Stimulated activated CD4-positive, alpha-beta T cell treated with anti-CD3 and anti-CD28 coated beads, Interleukin-12 subunit alpha, Interleukin-12 subunit beta, amount 100 ng/mL, for 48 hours (primary cell): ENCODE results near the gene SALL1.

Experiments
- DNase-seq, 3 donors: peaks; one replicate each; pipeline ENCODE4 v3.0.0-alpha.2; 2020; ENCODE audit warnings: low read depth in 2 of 3, low spot score in 1 of 3

SALL1 gene

DNA sequence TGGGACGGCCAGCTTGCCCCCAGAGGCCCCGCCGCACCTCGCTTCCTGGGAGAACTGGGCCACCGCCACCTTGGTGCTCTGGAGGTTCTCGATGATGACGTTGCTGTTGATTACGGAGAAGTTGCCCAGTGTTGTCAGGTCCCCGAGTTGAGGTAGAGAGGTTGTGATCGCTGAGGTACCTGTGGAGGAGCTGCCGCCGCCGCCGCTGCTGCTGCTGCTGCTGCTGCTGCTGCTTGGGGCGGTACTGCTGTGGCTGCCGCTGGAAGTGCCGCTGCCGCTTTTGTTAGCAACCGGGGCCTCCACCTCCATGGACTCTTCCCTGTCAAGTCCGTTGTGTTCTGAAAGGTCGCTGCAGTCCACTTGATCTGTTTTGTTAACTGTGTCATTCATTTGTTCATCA is 9.5 kb downstream of the SALL1 start:
- DNase-seq: no peak

DNA sequence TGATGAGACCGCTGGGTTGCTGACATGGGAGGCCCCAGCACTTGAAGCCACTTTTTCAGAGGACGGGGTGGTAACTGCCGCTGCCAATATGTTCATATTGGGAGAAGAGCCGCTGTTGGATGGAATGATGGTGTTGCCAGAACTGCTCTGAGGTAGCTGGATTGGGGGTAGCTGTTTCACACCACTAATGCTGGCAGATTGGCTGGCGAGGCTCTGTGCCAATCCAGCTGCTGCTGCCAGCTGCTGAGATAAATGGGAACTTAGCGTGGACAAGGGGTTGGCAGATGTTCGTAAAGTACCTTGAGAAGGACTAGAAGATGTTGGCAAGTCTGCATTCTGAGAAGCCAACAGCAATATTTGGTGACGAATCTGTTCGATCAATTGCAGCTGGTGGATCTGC is 10.0 kb downstream of the SALL1 start:
- DNase-seq: no peak

DNA sequence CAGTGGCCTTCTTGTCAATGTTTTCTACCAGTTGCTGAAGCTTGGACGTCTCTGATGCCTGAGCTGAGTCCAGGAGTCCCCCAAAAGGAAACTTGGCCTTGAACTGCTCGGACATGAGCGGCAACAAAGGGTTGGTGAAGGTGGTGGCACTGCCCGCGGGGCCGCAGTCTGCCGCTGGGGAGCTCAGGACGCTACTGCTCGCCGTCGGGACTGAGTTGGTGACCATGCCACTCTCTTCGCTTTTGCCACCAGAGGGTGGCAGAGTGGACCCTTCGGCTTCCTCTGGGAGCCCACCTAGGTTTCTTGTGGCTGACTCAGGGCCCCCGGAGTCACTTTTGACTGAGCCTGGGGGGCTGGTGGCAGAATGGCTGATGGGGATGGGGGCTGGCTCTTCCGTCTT is 11.0 kb downstream of the SALL1 start:
- no peak for DNase-seq

DNA sequence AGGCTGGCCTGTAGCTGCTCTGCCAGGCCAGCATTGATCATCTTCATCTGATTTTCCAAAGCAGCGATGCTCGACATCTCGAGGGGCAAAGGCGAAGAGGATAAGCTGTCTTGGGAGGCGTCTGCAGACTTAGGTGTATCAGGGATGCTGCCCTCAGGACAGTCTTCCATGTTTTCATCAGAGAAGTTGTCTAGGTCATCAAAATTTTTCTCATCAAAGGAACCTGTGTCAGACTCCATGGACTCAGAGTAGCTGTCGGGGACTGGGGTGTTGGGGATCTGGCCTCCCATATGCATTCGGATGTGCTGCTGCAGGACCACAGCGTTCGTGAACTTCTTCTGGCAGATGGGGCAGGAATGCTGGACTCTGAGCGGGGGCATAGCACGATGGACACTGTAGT is 11.5 kb downstream of the SALL1 start:
- no peak for DNase-seq

DNA sequence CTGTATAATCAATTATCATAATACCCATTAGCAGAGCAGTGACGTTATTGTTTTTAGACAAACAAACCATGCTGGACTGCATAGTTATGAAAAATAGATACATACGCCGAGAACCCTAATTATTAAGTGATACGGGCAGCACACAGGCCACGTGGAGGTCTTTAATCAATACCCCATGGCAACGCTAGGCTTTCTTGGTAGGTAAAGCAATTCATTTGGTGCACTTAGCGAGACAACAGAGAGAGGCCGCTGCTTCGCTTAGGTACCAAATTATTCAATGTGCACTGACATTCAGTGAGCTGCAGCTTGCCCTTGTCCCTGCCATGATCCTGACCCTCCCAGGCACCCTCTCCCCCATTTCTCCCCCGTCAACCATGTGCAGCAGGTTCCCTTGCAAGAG is 12.9 kb downstream of the SALL1 start:
- DNase-seq: no peak

DNA sequence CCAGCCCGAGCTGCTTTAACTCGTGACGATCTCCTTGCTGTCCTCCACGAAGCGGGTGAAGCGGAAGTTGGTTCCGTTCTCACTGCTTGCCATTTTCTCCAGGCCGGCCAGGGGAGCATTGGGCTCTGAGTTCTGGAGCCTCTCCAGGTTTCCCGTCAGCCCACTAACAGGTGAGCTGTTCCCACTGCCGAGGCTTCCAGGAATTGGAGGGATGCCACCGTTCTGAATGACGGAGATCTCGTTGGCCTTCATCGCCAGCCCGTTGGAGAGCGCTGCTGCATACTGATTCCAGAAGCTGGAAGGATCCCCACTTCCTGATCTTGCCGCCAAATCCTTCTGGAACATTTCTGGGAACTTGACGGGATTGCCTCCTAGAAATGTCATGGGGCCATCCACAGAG is 14.0 kb downstream of the SALL1 start:
- DNase-seq: no peak

DNA sequence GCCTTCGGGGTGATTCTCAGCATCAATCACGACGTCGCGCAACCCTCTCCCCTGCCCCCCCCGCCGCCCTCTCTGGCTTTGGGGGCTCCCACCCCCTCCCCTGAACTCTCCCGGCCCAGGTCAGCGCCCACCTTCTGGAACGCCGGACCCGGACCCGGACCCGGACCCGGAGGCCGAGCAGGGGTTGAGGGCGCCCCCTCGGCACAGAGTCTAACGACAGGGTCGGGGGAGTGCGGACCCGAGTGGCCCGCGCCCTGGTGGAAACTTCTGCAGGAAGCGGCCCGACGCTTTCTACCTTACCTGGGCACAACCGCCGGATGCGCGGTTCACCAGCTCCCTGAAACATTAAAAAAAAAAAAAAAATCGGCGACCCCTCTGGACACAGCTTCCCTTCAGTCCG is 16.2 kb downstream of the SALL1 start:
- DNase-seq: no peak

DNA sequence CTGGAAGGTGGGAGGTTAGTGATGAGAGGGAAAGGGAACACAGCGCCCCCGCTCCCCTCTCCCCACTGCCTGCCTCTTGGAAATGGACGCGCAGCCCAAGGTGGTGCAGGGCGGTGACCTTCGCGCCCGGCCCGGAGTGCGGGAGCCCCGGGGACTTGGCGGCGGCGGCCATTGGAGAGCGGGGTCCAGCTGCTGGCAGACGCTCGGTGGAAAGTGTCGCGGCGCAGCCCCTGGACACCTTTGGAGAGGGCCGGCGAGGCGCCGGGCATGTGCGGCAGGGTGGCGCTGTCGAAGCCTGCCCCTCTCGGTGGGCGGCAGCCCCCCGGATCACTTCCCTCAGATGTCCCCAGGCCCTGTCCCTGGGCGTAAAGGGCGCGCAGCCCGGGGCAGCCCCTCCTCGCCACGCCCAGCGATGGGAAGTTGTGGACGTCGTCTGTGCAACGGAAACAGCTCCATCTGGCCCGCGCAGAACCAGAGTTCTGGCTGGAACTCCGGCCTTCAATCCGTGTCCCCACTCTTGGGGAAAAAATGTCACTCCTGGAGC is 16.7 kb downstream of the SALL1 start:
- no peak for DNase-seq

DNA sequence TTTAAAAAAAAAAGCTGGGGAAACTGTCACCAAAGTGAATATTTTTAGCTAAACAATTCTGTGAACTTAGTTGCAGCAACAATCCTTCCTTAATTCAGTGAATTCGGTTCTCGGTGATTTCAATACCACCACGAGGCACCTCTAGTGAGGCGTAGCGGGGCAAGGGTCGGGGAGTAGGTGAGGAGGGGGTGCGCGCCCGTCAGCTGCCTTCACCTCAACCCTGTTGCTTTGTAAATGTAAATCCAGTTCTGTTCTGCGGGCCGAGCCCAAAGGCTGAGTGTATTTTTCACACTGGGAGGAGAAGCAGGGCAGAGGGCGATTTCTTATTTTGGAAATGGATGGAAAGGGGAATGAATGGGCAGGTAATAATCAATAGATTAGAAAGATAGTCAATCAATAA is 17.4 kb downstream of the SALL1 start:
- no peak for DNase-seq

DNA sequence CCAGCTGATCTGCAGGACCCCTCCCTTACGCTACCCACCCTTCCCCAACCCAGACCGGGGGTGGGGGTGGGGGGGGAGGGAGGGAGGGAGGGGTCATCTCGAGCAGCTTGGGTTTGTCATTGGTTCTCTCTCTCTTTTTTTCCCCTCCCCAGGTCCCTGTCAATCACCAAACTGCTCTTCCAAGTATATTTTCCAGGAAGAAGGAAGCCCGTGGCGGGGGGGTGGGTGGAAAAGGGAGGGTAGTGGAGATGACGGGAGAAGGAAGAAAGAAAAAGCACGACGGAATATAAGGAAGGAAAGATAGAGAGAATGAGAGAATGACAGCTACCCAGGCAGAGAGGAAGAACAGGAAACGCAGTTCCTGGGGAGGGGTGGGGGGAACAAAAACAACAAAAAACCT is 17.9 kb downstream of the SALL1 start:
- DNase-seq: no peak

DNA sequence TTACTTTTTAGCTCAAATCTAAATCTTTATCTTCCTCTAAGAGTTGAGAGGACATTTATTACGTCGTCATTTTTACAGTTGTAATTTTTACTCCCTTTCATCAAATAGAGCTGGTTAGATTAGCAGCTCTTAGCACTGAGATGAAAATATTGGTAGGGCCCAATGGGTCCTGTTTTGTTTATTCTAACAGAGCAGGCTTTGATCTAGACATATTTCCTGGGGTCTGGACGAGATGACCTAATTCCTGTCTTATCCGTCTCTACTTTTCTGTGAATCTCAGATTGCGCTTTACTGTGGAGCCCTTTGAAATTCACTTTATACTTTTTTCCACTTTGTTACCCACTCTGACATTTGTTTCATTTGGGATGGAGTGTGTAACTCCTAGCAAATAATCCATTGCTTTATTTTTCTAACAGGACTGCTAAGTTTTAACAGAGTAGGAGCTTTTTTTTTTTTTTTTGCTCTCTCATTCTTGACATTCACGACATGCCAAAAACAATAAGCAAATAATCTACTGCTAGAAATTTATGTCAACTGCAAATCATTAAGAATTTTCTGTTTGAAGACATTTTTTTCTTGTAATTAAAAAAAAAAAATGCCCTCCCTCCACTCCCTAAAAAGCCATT is 18.5 kb downstream of the SALL1 start:
- DNase-seq: no peak

DNA sequence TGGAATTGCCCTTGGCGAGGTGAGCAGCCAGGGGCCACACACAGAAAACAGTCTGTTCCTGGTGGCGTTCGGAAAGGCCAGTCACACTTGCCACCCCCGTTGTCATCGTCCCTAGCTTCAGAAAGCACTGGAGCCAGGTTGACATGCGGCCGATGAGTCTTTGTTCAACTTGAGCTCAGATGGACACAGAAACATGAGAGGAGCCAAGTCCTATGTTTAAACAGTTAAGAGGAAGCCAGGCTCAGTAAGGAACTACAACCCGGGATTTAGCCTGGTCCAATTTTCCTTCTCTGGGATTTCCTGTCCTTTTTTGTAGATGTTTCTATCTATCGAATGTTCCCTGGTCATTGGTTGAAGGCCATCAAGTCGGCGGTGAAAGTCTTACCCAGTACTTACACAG is 19.5 kb downstream of the SALL1 start:
- no peak for DNase-seq

DNA sequence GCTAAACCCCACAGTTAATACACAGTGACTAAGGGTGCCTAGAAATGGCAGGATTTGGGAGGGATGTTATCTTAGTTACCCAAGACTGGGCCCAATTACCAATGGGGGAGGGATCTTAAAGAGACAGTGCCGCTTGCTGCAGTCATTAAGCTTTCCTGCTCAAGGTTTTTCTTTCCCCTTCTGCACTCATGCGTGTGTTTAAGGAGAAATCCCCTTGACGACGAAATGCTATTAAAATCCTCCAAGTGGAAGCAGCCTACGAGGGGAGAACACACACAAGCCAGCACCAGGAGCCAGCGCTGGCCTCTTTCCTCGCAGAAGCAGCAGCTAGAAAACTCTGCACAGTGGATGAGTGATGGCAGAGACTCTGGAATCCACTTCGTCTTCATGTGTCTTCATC is 22.0 kb downstream of the SALL1 start:
- DNase-seq: no peak

DNA sequence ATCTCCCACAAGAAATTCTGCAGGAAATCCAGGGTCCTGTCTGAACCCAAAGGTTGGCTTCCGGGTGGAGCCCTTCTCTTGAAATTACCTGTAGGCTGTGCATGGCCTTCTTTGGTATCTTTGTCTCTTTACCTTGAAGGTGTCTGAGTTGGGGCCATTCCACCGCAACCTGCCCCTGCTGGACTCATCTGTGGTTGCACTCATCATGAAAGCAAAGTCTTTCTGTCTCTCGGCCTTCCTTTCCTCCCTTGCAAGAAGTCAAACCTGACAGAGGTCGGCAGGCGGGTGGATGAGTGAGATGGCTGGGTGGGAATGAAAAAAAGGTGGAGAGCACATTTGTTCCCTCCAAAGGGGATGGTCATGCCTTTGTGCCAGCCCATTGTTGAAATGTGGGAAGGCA is 25.1 kb downstream of the SALL1 start:
- no peak for DNase-seq

DNA sequence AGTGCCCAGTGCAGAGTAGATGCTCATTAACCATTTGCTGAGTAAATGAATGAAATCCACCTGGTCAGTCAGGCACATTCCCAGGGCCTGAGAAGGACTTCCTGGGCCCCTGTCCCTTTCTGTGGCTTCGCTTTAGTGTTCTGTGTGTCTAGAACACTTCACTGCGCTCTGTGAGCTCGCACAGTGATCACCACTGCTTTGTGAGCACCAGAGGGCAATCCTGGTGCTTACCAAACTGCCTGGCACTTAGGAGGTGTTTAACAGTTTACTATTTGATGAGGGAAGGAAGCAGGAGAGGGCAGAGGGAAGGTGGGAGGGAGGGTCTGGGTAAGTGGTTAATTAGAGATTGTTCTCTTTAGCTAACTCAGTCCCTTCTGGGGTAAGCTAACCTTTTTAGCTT is 26.2 kb downstream of the SALL1 start:
- no peak for DNase-seq

DNA sequence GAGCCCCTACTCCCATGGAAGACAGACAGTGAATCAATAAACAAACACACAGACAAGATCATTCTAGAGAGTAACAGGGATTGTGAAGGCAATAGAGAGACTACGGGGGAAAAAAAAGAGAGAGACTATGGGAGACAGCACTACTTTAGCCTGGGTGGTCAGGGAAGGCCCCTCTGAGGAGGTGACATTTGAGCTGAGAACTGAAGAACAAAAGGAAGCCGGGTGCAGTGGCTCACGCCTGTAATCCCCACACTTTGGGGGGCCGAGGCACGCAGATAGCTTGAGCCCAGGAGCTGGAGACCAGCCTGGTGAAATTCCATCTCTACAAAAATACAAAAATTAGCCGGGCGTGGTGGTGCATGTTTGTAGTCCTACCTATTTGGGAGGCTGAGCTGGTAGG is 29.2 kb downstream of the SALL1 start:
- no peak for DNase-seq

DNA sequence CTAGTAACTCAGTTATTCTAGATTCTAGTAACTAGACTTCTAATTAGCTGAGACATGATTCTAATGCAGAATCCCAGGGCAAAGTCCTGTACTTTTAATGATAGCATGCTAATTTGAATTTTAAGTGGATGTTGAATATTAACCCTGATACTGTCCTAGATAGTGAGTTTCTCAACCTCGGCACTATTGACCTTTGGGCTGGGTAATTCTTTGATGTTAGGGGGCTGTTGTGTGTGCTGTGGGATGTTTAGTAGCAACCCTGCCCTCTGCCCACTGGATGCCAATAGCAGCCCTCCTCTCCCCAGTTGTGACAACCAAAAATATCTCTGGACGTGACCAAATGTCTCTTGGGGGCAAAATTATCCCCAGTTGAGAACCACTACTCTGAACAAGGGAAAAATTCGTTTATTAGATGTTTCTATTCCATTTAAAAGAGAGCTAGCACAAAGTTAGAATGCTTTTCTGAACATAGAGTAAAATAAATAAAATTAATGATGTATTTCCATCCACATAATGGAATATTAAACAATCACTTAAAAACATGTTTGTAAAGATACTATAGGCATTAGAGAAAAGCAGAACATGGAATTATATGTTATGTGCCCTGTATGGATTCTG is 30.2 kb downstream of the SALL1 start:
- DNase-seq: no peak

DNA sequence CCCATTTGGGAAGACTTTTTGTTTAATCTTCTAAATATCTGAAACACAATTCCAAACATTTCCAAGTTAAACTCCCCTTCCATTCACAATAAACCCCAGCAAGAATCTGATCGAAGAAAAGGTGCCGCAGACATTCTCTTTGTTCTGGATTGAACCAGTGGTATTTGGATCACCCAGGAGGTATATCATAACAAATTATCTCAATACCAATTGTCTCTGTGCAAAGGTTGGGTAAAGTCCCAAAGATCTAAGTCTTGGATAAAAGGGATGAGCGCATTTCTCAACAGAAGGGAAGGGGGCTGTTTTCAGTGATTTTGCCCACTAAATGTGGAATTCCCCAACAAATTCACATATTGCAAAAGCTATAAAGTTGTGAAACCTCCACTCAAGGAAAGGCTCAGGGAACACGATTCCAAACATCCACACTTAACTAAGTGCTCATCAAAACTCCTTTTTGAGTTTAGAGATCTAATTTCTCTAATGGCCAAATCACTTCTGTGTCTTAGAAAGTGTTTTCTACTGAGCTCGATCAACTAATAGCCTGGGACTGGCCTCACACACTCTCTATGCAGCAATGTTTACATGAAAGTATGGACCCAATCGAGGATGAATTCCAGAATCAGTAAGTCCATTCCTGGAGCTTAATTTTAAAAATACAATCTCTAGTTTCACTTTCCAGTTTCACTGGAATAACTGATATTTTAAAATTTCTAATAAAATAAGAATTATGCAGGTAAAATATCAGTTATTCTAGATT is 30.9 kb downstream of the SALL1 start:
- no peak for DNase-seq

DNA sequence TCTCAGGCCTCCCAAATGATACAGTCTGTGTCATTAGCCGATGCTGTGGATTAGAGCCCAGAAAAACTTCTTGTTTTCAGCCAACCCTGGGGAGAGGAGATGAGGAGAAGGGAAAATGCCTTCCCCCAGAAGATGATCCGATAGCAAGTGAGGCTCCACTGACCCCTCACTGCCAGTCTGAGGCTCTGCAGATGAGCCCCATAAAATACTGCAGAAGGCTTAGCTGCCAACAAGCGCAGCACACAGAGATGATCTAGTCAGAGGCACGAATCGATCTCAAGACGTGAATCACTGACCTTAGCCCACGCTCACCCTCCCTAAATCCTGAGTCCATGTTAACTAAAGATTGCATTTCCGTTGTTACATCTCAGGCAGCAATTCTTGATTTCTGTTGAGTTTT is 31.5 kb downstream of the SALL1 start:
- DNase-seq: no peak

DNA sequence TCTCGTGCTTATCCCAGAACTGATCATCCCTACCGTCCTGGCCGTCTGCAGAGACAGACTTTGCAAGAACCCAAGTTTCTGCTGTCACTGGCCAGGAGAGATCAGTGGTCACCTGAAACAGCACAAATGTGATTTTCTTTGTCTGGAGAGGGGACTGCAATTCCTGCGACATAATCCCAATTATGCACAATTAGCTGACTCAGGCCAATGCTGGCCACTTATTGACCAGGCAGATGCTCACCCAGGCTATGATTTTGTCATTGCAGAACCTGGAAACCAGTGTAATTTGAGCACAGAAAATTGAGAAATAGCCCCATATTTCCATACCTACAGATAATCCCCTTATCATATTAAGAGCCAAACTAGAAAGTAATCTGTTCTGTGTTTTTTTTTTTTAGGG is 34.7 kb downstream of the SALL1 start:
- DNase-seq: no peak

DNA sequence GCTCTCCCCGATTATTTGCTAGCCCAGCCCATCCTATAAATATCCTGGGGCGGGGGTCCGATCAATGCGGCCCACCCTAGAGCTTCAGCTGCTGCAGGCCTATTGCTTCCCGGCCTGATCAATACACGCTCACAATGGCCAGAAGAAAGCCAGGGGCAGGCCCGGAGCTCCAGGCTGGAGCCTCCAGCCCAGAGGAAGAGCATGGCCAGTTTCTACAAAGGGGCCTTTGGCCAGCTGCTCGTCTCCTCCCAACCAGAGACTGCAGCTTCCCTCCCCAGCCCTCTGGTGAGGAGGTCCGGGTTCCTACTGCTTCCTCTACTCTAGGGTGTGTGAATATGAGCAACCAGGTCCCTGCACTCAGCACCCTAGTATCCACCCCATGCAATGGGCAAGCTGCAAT is 36.7 kb downstream of the SALL1 start:
- no peak for DNase-seq
